GM21529 (cell line): ENCODE measurements around the gene ALG6.
"Not testable (repeated sequence)": the region's sequence is repeated elsewhere in the genome, so short reads cannot be mapped to it uniquely, and the experiment has no call there.

ENCODE experiments used
- ATAC-seq: cut with Tn5 transposase; IDR thresholded peaks from one replicate; pipeline ENCODE4 v1.9.1; 2021; ENCODE audit not compliant: unreplicated experiment

The ALG6 gene

GRCh38 chr1:63413394-63413793 is 46.0 kb downstream of the ALG6 start:
- ATAC-seq: no peak

GRCh38 chr1:63414691-63415365 is 47.4 kb downstream of the ALG6 start:
- ATAC-seq: no peak

GRCh38 chr1:63418101-63418500 is 50.7 kb downstream of the ALG6 start:
- ATAC-seq: no peak

GRCh38 chr1:63420746-63421145 is 53.3 kb downstream of the ALG6 start:
- not testable (repeated sequence) for ATAC-seq

- no peak for ATAC-seq
Observed at GRCh38 chr1:63423649-63424048, 56.2 kb downstream of the ALG6 start.

- no peak for ATAC-seq
Observed at GRCh38 chr1:63428815-63429214, 61.4 kb downstream of the ALG6 start.

- ATAC-seq: no peak
Observed at GRCh38 chr1:63429281-63429680, 61.9 kb downstream of the ALG6 start.

- no peak for ATAC-seq
Observed at GRCh38 chr1:63435161-63435560, 67.7 kb downstream of the ALG6 start.

GRCh38 chr1:63442141-63442475 is 74.7 kb downstream of the ALG6 start:
- no peak for ATAC-seq

- ATAC-seq: no peak
Observed at GRCh38 chr1:63448731-63449246, 81.4 kb downstream of the ALG6 start.

- ATAC-seq: no peak
Observed at GRCh38 chr1:63450416-63450815, 83.0 kb downstream of the ALG6 start.

- no peak for ATAC-seq
Observed at GRCh38 chr1:63453232-63453631, 85.8 kb downstream of the ALG6 start.

GRCh38 chr1:63454269-63454668 is 86.8 kb downstream of the ALG6 start:
- no peak for ATAC-seq

GRCh38 chr1:63458750-63459149 is 91.3 kb downstream of the ALG6 start:
- ATAC-seq: no peak

- no peak for ATAC-seq
Observed at GRCh38 chr1:63461661-63462230, 94.3 kb downstream of the ALG6 start.

GRCh38 chr1:63463248-63463647 is 95.8 kb downstream of the ALG6 start:
- no peak for ATAC-seq

GRCh38 chr1:63466181-63466580 is 98.8 kb downstream of the ALG6 start:
- ATAC-seq: no peak

GRCh38 chr1:63466759-63467158 is 99.3 kb downstream of the ALG6 start:
- ATAC-seq: no peak

- not testable (repeated sequence) for ATAC-seq
Observed at GRCh38 chr1:63468683-63469082, 101.3 kb downstream of the ALG6 start.

GRCh38 chr1:63475761-63476160 is 108.3 kb downstream of the ALG6 start:
- ATAC-seq: no peak

GRCh38 chr1:63480057-63480456 is 112.6 kb downstream of the ALG6 start:
- no peak for ATAC-seq

- ATAC-seq: no peak
Observed at GRCh38 chr1:63486629-63487028, 119.2 kb downstream of the ALG6 start.
